IMR-90 (cell line): Measurements from ENCODE around the gene CXorf38. TPM values are rescaled to one million over a fixed set of nuclear protein-coding genes. Genes with fewer than 3 reads are reported as not detected.
A peak's percentile ranks its signal among the peaks of the same experiment; 100 is the strongest.

Source experiments
- ATAC-seq: fragments of 200-7000 bp; cut with Tn5 transposase; 2 replicates; pipeline ENCODE4 v1.9.1; 2020; ENCODE audit warnings: low read depth, mild to moderate bottlenecking, moderate library complexity
- Bru-seq: library from RNA; stranded (reverse); fragments of 400-500 nt; gene quantifications from one replicate; lab custom pipeline; 2021; lab: Mats Ljungman, UMichigan
- BruChase-seq, 2 experiments: library from RNA; stranded (reverse); fragments of 400-500 nt; gene quantifications; one replicate each; lab custom pipeline; 2021; lab: Mats Ljungman, UMichigan
- BruUV-seq: library from RNA; stranded (reverse); fragments of 400-500 nt; replicated peaks from 2 replicates; lab custom pipeline; 2021; lab: Mats Ljungman, UMichigan
- CTCF ChIA-PET: fragments of 300-600 bp; formaldehyde crosslinking; extraction: SDS; loops from one replicate; lab custom pipeline; 2021; ENCODE audit warnings: antibody characterized with exemption; lab: Yijun Ruan, JAX
- POLR2A ChIA-PET: fragments of 300-600 bp; sonication (Branson Sonifier 250); formaldehyde crosslinking; loops from one replicate; lab custom pipeline; 2022; ENCODE audit warnings: antibody characterized with exemption; ENCODE audit not compliant: unreplicated experiment; lab: Charles Lee
- DNase-seq: peaks from one replicate; pipeline ENCODE4 v3.0.0; 2013
- H2AFZ ChIP-seq: replicated peaks from 2 replicates; pipeline ENCODE3; 2013; ENCODE audit warnings: low read length, mild to moderate bottlenecking; ENCODE audit not compliant: poor library complexity
- H2AK5ac ChIP-seq: 2 replicates; pipeline ENCODE4 v1.6.1; 2013; ENCODE audit warnings: low read depth, low read length, inconsistent platforms
- H2AK9ac ChIP-seq: replicated peaks from 2 replicates; pipeline ENCODE3; 2013; ENCODE audit warnings: mild to moderate bottlenecking, low read depth, low read length, moderate library complexity; ENCODE audit not compliant: poor library complexity
- H2BK120ac ChIP-seq: 2 replicates; pipeline ENCODE4 v1.6.1; 2013; ENCODE audit warnings: low read depth, low read length, inconsistent platforms
- H2BK15ac ChIP-seq: 3 replicates; pipeline ENCODE4 v1.6.1; 2013; ENCODE audit warnings: low read depth, low read length, inconsistent platforms
- H2BK20ac ChIP-seq: 2 replicates; pipeline ENCODE4 v1.6.1; 2013; ENCODE audit warnings: low read depth, mild to moderate bottlenecking, inconsistent platforms, low read length, moderate library complexity
- H2BK5ac ChIP-seq: 2 replicates; pipeline ENCODE4 v1.6.1; 2013; ENCODE audit warnings: mild to moderate bottlenecking, low read depth, low read length, inconsistent platforms; ENCODE audit not compliant: poor library complexity, severe bottlenecking
- H3K14ac ChIP-seq: replicated peaks from 2 replicates; pipeline ENCODE4 v1.6.1; 2013; ENCODE audit warnings: low read depth, low read length, inconsistent platforms
- H3K18ac ChIP-seq: 2 replicates; pipeline ENCODE4 v1.6.1; 2013; ENCODE audit warnings: low read depth, low read length, control low read depth
- H3K23ac ChIP-seq: 2 replicates; pipeline ENCODE4 v1.6.1; 2013; ENCODE audit warnings: low read depth, low read length, inconsistent platforms
- H3K27ac ChIP-seq: 2 replicates; pipeline ENCODE4 v1.5.1; 2013; ENCODE audit warnings: mild to moderate bottlenecking, control low read depth, low read length; ENCODE audit not compliant: insufficient read depth
- H3K27me3 ChIP-seq: 2 replicates; pipeline ENCODE4 v1.6.1; 2013; ENCODE audit warnings: low read length; ENCODE audit not compliant: control insufficient read depth, insufficient read depth
- H3K36me3 ChIP-seq: 2 replicates; pipeline ENCODE4 v1.6.1; 2013; ENCODE audit warnings: low read length, mixed read lengths; ENCODE audit not compliant: control insufficient read depth, insufficient read depth
- H3K4ac ChIP-seq: 2 replicates; pipeline ENCODE4 v1.6.1; 2013; ENCODE audit warnings: low read depth, low read length, inconsistent platforms
- H3K4me1 ChIP-seq: 2 replicates; pipeline ENCODE4 v1.6.1; 2013; ENCODE audit warnings: low read length, mixed read lengths; ENCODE audit not compliant: control insufficient read depth, insufficient read depth
- H3K4me2 ChIP-seq: 2 replicates; pipeline ENCODE4 v1.6.1; 2013; ENCODE audit warnings: low read depth, mild to moderate bottlenecking, control low read depth, low read length, moderate library complexity
- H3K4me3 ChIP-seq: 2 replicates; pipeline ENCODE4 v1.5.1; 2013; ENCODE audit warnings: low read depth, mild to moderate bottlenecking, control low read depth, low read length, moderate library complexity; ENCODE audit not compliant: insufficient read depth
- H3K56ac ChIP-seq: 2 replicates; pipeline ENCODE4 v1.6.1; 2013; ENCODE audit warnings: low read length, inconsistent platforms; ENCODE audit not compliant: insufficient read depth; ENCODE audit errors: extremely low read depth
- H3K79me1 ChIP-seq, 2 experiments: 2 replicates each; pipeline ENCODE4 v1.6.1; 2013; ENCODE audit warnings: low read length in 2 of 2, inconsistent platforms in 1 of 2, low read depth in 1 of 2
- H3K9ac ChIP-seq: 2 replicates; pipeline ENCODE4 v1.6.1; 2013; ENCODE audit warnings: low read depth, low read length, control low read depth
- H3K9me1 ChIP-seq: 2 replicates; pipeline ENCODE4 v1.6.1; 2013; ENCODE audit warnings: low read length, inconsistent platforms; ENCODE audit not compliant: insufficient read depth
- H3K9me3 ChIP-seq: 2 replicates; pipeline ENCODE4 v1.6.1; 2013; ENCODE audit warnings: low read length; ENCODE audit not compliant: control insufficient read depth, insufficient read depth
- H4K20me1 ChIP-seq: 2 replicates; pipeline ENCODE4 v1.6.1; 2013; ENCODE audit warnings: low read length, inconsistent platforms; ENCODE audit not compliant: insufficient read depth
- H4K5ac ChIP-seq: 2 replicates; pipeline ENCODE4 v1.6.1; 2013; ENCODE audit warnings: mild to moderate bottlenecking, low read depth, low read length, control low read depth
- H4K8ac ChIP-seq, 2 experiments: 2 replicates each; pipeline ENCODE4 v1.6.1; 2013; ENCODE audit warnings: low read depth in 2 of 2, low read length in 2 of 2, control low read depth in 1 of 2, inconsistent platforms in 1 of 2
- H4K91ac ChIP-seq: 2 replicates; pipeline ENCODE4 v1.6.1; 2013; ENCODE audit warnings: low read depth, low read length, inconsistent platforms; ENCODE audit not compliant: insufficient read depth
- CEBPB ChIP-seq: IDR thresholded peaks from 2 replicates; pipeline ENCODE4 v1.6.1; 2012; ENCODE audit warnings: low read depth, low read length, improper control_type of control experiment
- CHD1 ChIP-seq: IDR thresholded peaks from 2 replicates; pipeline ENCODE4 v1.6.1; 2012; ENCODE audit warnings: low read depth, low read length, improper control_type of control experiment
- ELK1 ChIP-seq: fragments of 150-350 bp; IDR thresholded peaks from 2 replicates; pipeline ENCODE4 v1.6.1; 2016; ENCODE audit warnings: low read depth, mild to moderate bottlenecking, low read length, moderate library complexity, borderline replicate concordance
- FOS ChIP-seq: fragments of 150-350 bp; IDR thresholded peaks from 2 replicates; pipeline ENCODE4 v1.6.1; 2016; ENCODE audit warnings: low read depth, low read length
- MAFK ChIP-seq: IDR thresholded peaks from 2 replicates; pipeline ENCODE4 v1.6.1; 2012; ENCODE audit warnings: low read depth, low read length, improper control_type of control experiment
- MAZ ChIP-seq: IDR thresholded peaks from 2 replicates; pipeline ENCODE4 v1.6.1; 2012; ENCODE audit warnings: low read depth, mild to moderate bottlenecking, low read length, improper control_type of control experiment, moderate library complexity, borderline replicate concordance
- MXI1 ChIP-seq: IDR thresholded peaks from 2 replicates; pipeline ENCODE4 v1.6.1; 2012; ENCODE audit warnings: low read depth, mild to moderate bottlenecking, low read length, moderate library complexity, borderline replicate concordance
- NFE2L2 ChIP-seq: fragments of 150-350 bp; IDR thresholded peaks from 2 replicates; pipeline ENCODE4 v1.6.1; 2016; ENCODE audit warnings: low read depth, mild to moderate bottlenecking, low read length
- POLR2A ChIP-seq: IDR thresholded peaks from 2 replicates; pipeline ENCODE4 v1.6.1; 2012; ENCODE audit warnings: mild to moderate bottlenecking, low read depth, low read length
- RAD21 ChIP-seq: IDR thresholded peaks from 2 replicates; pipeline ENCODE4 v1.6.1; 2012; ENCODE audit warnings: low read length, improper control_type of control experiment
- SMC3 ChIP-seq: fragments of 150-350 bp; IDR thresholded peaks from 2 replicates; pipeline ENCODE4 v1.6.1; 2016; ENCODE audit warnings: low read depth, mild to moderate bottlenecking, antibody characterized with exemption, low read length, moderate library complexity
- WGBS, 2 experiments: methylation state at CpG; one replicate each; pipeline versions ENCODE4 v1.1.5 to v1.1.7; 2013; ENCODE audit warnings: missing lambda C conversion rate in 2 of 2; ENCODE audit not compliant: insufficient read length in 1 of 2; ENCODE audit errors: extremely low coverage in 2 of 2; 5-methylcytosine and 5-hydroxymethylcytosine counted together
- dilution Hi-C: fragments of 300-500 bp; cut with HindIII; formaldehyde crosslinking; loops from one replicate; pipeline ENCODE4 v1.14.3; 2018; ENCODE audit warnings: low sequenced_read_pairs; ENCODE audit not compliant: unreplicated experiment
- in situ Hi-C: fragments of 300-500 bp; cut with MboI; formaldehyde crosslinking; loops from 3 replicates; pipeline ENCODE4 v1.14.3; 2019; ENCODE audit warnings: low sequenced_read_pairs, inconsistent platforms, mixed read lengths
- intact Hi-C: fragments of 100-400 bp; cut with micrococcal nuclease; formaldehyde crosslinking; loops from 2 replicates; pipeline ENCODE4 v1.10.0; 2022
- long read RNA-seq: library from polyadenylated mRNA; unstranded; transcript quantifications from one replicate; pipeline ENCODE4 v2.0.0, GENCODE V29; 2021; ENCODE audit not compliant: unreplicated experiment
- polyA plus RNA-seq, 3 experiments: library from polyadenylated mRNA; depleted of rRNA; stranded (reverse); fragments of >200 nt; gene quantifications; 2 replicates each; pipeline ENCODE4 v1.2.3, GENCODE V29; 2012; ENCODE audit warnings: low replicate concordance in 1 of 3
- total RNA-seq: library from RNA; depleted of rRNA; stranded (reverse); fragments of >200 nt; gene quantifications from 2 replicates; pipeline ENCODE4 v1.2.3, GENCODE V29; 2012; rRNA removed
- TF ChIP-seq, protein P1 (sequence below): fragments of 150-350 bp; IDR thresholded peaks from 2 replicates; pipeline ENCODE4 v1.6.1; 2017; ENCODE audit warnings: mild to moderate bottlenecking, antibody characterized with exemption, low read length, low read depth

Gene CXorf38
- total RNA-seq, result 9.9 and 10.0 TPM in 2 replicates
- polyA plus RNA-seq (2012; rRNA removed), result 6.7 and 7.0 TPM in 2 replicates
- polyA plus RNA-seq (2012; cell fraction: cytosol; rRNA removed), result 3.8 and 4.1 TPM in 2 replicates
- polyA plus RNA-seq (2012; cell fraction: nucleus; rRNA removed; ENCODE audit: low replicate concordance), result 5.6 and 10.6 TPM in 2 replicates
- Bru-seq, nascent RNA, result percentile 69 among the genes with signal in this experiment
- percentile 73 among the genes with signal in this experiment for BruChase-seq, experiment 1, labeled RNA remaining after a 6-hour chase
- BruChase-seq, experiment 2, labeled RNA remaining after a 2-hour chase, result percentile 70 among the genes with signal in this experiment
- long read RNA-seq, transcript CXorf38-201 (7 exons, 2,118 nt), result major isoform, 6 of 8 reads
- long read RNA-seq, partial matches to known transcripts, result 0 of 8 reads
- long read RNA-seq, other reads (novel, unspliced or antisense), result 2 of 8 reads

- WGBS, 2 experiments, result 24% methylated on average over 35 of the region's 66 CpGs; no CpG with 5 or more reads in 1 of the 2 experiments
- Histone ChIP-seq H3K36me3 (no peaks in the 10 kb centered on the region), H4K5ac (peak within 1 kb of the TSS; percentile 68), H3K4ac (peak within 1 kb of the TSS; percentile 67), H3K4me3 (peak within 1 kb of the TSS; percentile 92), H4K8ac (peak within 1 kb of the TSS; percentile 61 to 90), H3K9me3 (no peaks in the 10 kb centered on the region), H2BK5ac (peak within 1 kb of the TSS; percentile 51), H3K27me3 (no peaks in the 10 kb centered on the region), H3K56ac (peak within 1 kb of the TSS; percentile 50; the same call in 1 of the 2 replicates), H2AFZ (peak within 1 kb of the TSS; percentile 90), H3K4me2 (peak within 1 kb of the TSS; percentile 96), H3K9me1 (no peaks in the 10 kb centered on the region), H3K27ac (peak within 1 kb of the TSS; percentile 74), H3K79me1 (peaks cover 0 to 19% of the 10 kb centered on the region in 2 experiments; a peak in 2 of 4 replicates), H2BK20ac (no peak within 1 kb of the TSS), H2BK15ac (no peak within 1 kb of the TSS), H4K20me1 (0 out of 2 replicates have a peak, but pooled peaks cover 8% of the 10 kb centered on the region), H3K23ac (peak within 1 kb of the TSS; percentile 84), H2AK9ac (peak within 1 kb of the TSS; percentile 91), H3K9ac (peak within 1 kb of the TSS; percentile 75), H3K14ac (peak within 1 kb of the TSS; percentile 43; the same call in 1 of the 2 replicates), H3K4me1 (no peaks in the 10 kb centered on the region), H4K91ac (peak within 1 kb of the TSS; percentile 15), H2BK120ac (no peak within 1 kb of the TSS), H3K18ac (no peak within 1 kb of the TSS), H2AK5ac (peak within 1 kb of the TSS; percentile 48)
- CTCF ChIA-PET, result interaction anchor here (0.6 kb wide), 2 partner anchors 9 to 146 kb away, joined by 3 read pairs; no protein-coding TSS in a partner anchor
- intact Hi-C loops, result loop anchor here (1.0 kb wide), 1 partner anchor 103 kb away; no protein-coding TSS in a partner anchor
- POLR2A ChIA-PET, result no interaction called here
- ATAC-seq, result peak; percentile 74
- in situ Hi-C loops, result no loop called here
- dilution Hi-C loops, result no loop called here
- DNase-seq, result peak; percentile 83
- BruUV-seq, result no TSS peak
- TF ChIP-seq, protein P1, sequence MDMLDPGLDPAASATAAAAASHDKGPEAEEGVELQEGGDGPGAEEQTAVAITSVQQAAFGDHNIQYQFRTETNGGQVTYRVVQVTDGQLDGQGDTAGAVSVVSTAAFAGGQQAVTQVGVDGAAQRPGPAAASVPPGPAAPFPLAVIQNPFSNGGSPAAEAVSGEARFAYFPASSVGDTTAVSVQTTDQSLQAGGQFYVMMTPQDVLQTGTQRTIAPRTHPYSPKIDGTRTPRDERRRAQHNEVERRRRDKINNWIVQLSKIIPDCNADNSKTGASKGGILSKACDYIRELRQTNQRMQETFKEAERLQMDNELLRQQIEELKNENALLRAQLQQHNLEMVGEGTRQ, result no peak
- no peak for TF ChIP-seq MAFK
- 0 out of 2 replicates have a peak, but pooled peaks have one; percentile 22 for TF ChIP-seq POLR2A
- no peak for TF ChIP-seq CHD1
- no peak for TF ChIP-seq NFE2L2
- TF ChIP-seq MAZ, result no peak
- TF ChIP-seq CEBPB, result no peak
- no peak for TF ChIP-seq SMC3
- peak; percentile 60; the same call in 1 of the 2 replicates for TF ChIP-seq MXI1
- no peak for TF ChIP-seq FOS
- TF ChIP-seq ELK1, result no peak
- TF ChIP-seq RAD21, result no peak
Measured at GRCh38 chrX:40647307-40648197, at the start of gene CXorf38. TSS of gene CXorf38 (minus strand) at chrX:40647561. CDS start at chrX:40647520, 41 bp downstream.
